ENCODE results near the gene FERMT3.

Gene FERMT3

GRCh38 chr11:64192434-64192833 lies 14.1 kb upstream of the FERMT3 start:
- no peak for TF ChIP-seq CTCF (IDR thresholded peaks at IDR 0.05; ENCODE audit: insufficient read depth, low read depth, low read length, missing control alignments)
- DNase-seq (ENCODE audit: low read depth) = no peak
- H3K4me3 ChIP-seq (ENCODE audit: low read length) = no peak overlapping the region

GRCh38 chr11:64196626-64197025 lies 9.9 kb upstream of the FERMT3 start:
- TF ChIP-seq CTCF (IDR thresholded peaks at IDR 0.05; ENCODE audit: insufficient read depth, low read depth, low read length, missing control alignments) = no peak

GRCh38 chr11:64198511-64198910 lies 8.0 kb upstream of the FERMT3 start:
- TF ChIP-seq CTCF (IDR thresholded peaks at IDR 0.05; ENCODE audit: insufficient read depth, low read depth, low read length, missing control alignments) = no peak
- DNase-seq (ENCODE audit: low read depth) = no peak
- H3K4me3 ChIP-seq (ENCODE audit: low read length) = no peak overlapping the region

More at GRCh38 chr11:64196626-64197025, 9.9 kb upstream of the FERMT3 start:
- no peak for DNase-seq (ENCODE audit: low read depth)
- no peak overlapping the region for H3K4me3 ChIP-seq (ENCODE audit: low read length)

- TF ChIP-seq CTCF (IDR thresholded peaks at IDR 0.05; ENCODE audit: insufficient read depth, low read depth, low read length, missing control alignments) = no peak
- no peak overlapping the region for H3K4me3 ChIP-seq (ENCODE audit: low read length)
- no peak for DNase-seq (ENCODE audit: low read depth)
Measured at GRCh38 chr11:64201543-64201942, 5.0 kb upstream of the FERMT3 start.

GRCh38 chr11:64202992-64203391 lies 3.5 kb upstream of the FERMT3 start:
- TF ChIP-seq CTCF (IDR thresholded peaks at IDR 0.05; ENCODE audit: insufficient read depth, low read depth, low read length, missing control alignments) = no peak
- H3K4me3 ChIP-seq (ENCODE audit: low read length) = no peak overlapping the region
- no peak for DNase-seq (ENCODE audit: low read depth)

GRCh38 chr11:64203421-64204079 lies 3.0 kb upstream of the FERMT3 start:
- no peak for TF ChIP-seq CTCF (IDR thresholded peaks at IDR 0.05; ENCODE audit: insufficient read depth, low read depth, low read length, missing control alignments)
- no peak overlapping the region for H3K4me3 ChIP-seq (ENCODE audit: low read length)

GRCh38 chr11:64204080-64204440 lies 2.5 kb upstream of the FERMT3 start:
- no peak for TF ChIP-seq CTCF (IDR thresholded peaks at IDR 0.05; ENCODE audit: insufficient read depth, low read depth, low read length, missing control alignments)
- H3K4me3 ChIP-seq (ENCODE audit: low read length) = no peak overlapping the region
- DNase-seq (ENCODE audit: low read depth) = no peak

More at GRCh38 chr11:64203421-64204079, 3.0 kb upstream of the FERMT3 start:
- DNase-seq (ENCODE audit: low read depth) = no peak
